Pancreas (tissue), 10 donors: ENCODE results near the gene ARHGAP33. TPM values are rescaled to one million over a fixed set of nuclear protein-coding genes. Genes with fewer than 3 reads are reported as not detected.

ENCODE experiments used
- ATAC-seq, 4 donors: fragments of 200-7000 bp; cut with Tn5 transposase; one replicate each; pipeline versions ENCODE4 v1.8.0 to v1.9.1; 2020; ENCODE audit warnings: mild to moderate bottlenecking in 4 of 4, moderate library complexity in 4 of 4
- DNase-seq, 6 donors: peaks; one replicate each; pipeline ENCODE4 v3.0.0-alpha.2; 2020
- FAIRE-seq: peaks from 2 replicates; lab custom pipeline; 2012; peaks lifted over from hg19 to GRCh38; lab: Jason Lieb, UNC
- H3K27ac ChIP-seq, 4 donors: fragments of 200-600 bp; sonication (generic); 1 replicate in 3 of 4; 2 replicates in 1 of 4; pipeline versions ENCODE4 v1.5.0 to v1.8.0; 2020
- H3K27me3 ChIP-seq, 4 donors: fragments of 200-600 bp; one replicate each; pipeline ENCODE4 v1.8.0; 2021
- H3K36me3 ChIP-seq, 3 donors: fragments of 200-600 bp; sonication (generic) in 1 of 3; one replicate each; pipeline versions ENCODE4 v1.5.0 to v1.8.0; 2020 to 2021
- H3K4me1 ChIP-seq, 3 donors: fragments of 200-600 bp; one replicate each; pipeline ENCODE4 v1.8.0; 2021
- H3K4me3 ChIP-seq, 4 donors: fragments of 200-600 bp; sonication (generic) in 2 of 4; one replicate each; pipeline versions ENCODE4 v1.5.0 to v1.8.0; 2020 to 2021
- H3K9me3 ChIP-seq, 4 donors: fragments of 200-600 bp; one replicate each; pipeline ENCODE4 v1.8.0; 2021
- WGBS, 2 donors: extraction: QIAGEN DNeasy Blood & Tissue Kit; methylation state at CpG; one replicate each; pipeline ENCODE4 v1.1.7; 2013; 5-methylcytosine and 5-hydroxymethylcytosine counted together
- intact Hi-C, 3 donors: fragments of 100-400 bp; cut with DNase I; formaldehyde crosslinking; loops; one replicate each; pipeline versions ENCODE4 v1.11.1 to v1.14.2; 2022
- polyA plus RNA-seq, 2 donors: library from polyadenylated mRNA; stranded (reverse); fragments of 200-250 nt; gene quantifications; one replicate each; pipeline ENCODE4 v1.2.3, GENCODE V29; 2013
- total RNA-seq, 6 donors: library from RNA; stranded (reverse); fragmentation: NEBNext Ultra II Directional in 4 of 6; extraction: Animal tissue kit (Norgen Biotek cat#: 25700) in 4 of 6; gene quantifications; one replicate each; pipeline versions ENCODE4 v1.2.1 to v1.2.4, GENCODE V29; 2021 to 2023
- TF ChIP-seq, protein P1 (sequence below), 4 donors: fragments of 200-600 bp; sonication (generic) in 3 of 4; IDR thresholded peaks; one replicate each; pipeline versions ENCODE4 v1.5.0 to v1.8.0; 2021; ENCODE audit warnings: antibody characterized with exemption in 4 of 4
- donor health status: healthy with polysubstance abuse.
- donor health status: DM: no; HTN: no; CAD: no; lungs with moderate emphysema.
- donor health status: DM: no; HTN: no; CAD: no.
- donor health status: control.
- donor health status: control.
- donor health status: Bipolar disorder and iron deficiency.
- donor health status: DM: yes; HTN: yes; CAD: no.
- donor health status: DM: no; HTN: no; CAD: no.
- donor health status: DM: no; HTN: no; CAD: no.
- donor health status: DM: yes; HTN: yes; CAD: no.

Gene ARHGAP33
- total and polyA plus RNA-seq, 8 donors, result 2.7 to 39.6 (median 10.0) TPM

DNA sequence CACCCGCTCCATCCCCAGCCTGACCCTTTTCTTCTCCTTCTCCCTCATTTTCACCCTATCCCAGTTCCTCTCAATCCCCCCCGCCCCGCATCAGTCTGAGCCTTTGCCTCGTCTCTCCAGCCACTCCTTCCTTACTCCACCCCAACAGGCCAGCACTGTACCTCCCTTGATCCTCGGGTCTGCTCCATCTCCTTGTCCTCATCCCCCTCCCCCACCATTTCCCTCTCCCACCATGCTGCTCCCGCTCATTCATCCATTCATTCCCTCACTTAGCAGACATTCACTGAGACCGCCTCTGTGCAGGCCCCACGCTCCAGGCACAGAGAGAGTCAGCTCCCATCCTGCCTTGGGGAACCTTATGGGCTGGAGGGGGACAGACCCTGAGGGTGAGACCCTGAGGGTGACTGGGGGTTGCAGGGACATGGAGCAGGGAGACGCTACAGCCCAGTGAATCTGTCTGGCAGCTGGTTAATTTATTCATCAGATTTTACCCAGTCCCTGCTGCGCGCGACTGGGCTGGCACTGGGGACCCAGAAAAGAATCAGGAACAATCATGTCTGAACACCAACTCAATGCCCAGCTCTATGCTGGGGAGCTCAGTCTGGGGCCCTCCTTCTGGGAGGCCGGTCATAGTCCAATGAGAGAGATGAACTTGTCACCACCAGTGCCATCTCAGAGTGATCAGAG is 881 bp downstream of the ARHGAP33 start:
- Histone ChIP-seq H3K4me3 (peak overlapping the region in 2 of 4 donors; percentile 70 to 80), H3K27ac (no peak overlapping the region), H3K27me3 (no peaks in the 10 kb centered on the region), H3K4me1 (no peaks in the 10 kb centered on the region), H3K36me3 (no peaks in the 10 kb centered on the region), H3K9me3 (no peaks in the 10 kb centered on the region)
- ATAC-seq (no peak), DNase-seq (no peak), FAIRE-seq (no peak)
- TF ChIP-seq, protein P1, sequence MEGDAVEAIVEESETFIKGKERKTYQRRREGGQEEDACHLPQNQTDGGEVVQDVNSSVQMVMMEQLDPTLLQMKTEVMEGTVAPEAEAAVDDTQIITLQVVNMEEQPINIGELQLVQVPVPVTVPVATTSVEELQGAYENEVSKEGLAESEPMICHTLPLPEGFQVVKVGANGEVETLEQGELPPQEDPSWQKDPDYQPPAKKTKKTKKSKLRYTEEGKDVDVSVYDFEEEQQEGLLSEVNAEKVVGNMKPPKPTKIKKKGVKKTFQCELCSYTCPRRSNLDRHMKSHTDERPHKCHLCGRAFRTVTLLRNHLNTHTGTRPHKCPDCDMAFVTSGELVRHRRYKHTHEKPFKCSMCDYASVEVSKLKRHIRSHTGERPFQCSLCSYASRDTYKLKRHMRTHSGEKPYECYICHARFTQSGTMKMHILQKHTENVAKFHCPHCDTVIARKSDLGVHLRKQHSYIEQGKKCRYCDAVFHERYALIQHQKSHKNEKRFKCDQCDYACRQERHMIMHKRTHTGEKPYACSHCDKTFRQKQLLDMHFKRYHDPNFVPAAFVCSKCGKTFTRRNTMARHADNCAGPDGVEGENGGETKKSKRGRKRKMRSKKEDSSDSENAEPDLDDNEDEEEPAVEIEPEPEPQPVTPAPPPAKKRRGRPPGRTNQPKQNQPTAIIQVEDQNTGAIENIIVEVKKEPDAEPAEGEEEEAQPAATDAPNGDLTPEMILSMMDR (IDR thresholded peaks at IDR 0.05), result no peak
- intact Hi-C loops, result no loop called here
- WGBS, 2 donors, result 63 to 74% methylated on average over 12 to 13 of the region's 13 CpGs

DNA sequence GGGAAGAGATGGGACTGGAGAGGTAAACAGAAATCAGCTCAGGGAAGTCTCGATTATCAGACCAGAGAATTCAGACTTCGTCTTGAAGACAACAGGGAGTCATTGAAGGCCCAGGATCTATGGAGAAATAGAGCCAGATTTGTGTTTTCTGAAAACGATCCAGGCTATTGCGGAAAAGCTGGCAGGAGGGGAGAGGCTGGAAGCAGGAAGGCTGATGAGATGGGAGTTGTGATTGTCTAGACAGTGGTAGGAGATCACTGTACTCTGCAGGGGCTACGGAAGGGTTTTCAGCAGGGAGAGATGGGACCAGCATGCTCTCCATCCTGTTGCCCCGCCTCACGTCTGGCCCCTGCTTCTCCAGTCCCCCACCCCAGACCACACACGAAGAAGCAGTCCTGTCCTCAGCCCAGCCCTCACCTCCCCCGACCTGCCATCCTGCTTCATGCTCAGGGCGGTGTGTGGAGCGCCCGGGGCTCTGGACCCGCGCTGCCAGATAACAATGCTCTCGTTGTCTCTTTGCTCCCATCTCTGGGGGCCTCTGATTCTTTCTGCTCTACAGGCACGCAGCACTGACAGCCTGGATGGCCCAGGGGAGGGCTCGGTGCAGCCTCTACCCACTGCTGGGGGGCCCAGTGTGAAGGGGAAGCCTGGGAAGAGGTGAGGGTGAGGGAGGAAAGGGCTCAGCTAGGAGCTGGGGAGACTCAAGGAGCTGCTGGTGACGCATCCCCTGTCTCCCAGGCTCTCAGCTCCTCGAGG is 1.9 kb downstream of the ARHGAP33 start:
- ATAC-seq, result no peak
- WGBS, 2 donors, result 76 to 81% methylated on average over 18 to 19 of the region's 19 CpGs
- TF ChIP-seq, protein P1 (IDR thresholded peaks at IDR 0.05), result no peak

DNA sequence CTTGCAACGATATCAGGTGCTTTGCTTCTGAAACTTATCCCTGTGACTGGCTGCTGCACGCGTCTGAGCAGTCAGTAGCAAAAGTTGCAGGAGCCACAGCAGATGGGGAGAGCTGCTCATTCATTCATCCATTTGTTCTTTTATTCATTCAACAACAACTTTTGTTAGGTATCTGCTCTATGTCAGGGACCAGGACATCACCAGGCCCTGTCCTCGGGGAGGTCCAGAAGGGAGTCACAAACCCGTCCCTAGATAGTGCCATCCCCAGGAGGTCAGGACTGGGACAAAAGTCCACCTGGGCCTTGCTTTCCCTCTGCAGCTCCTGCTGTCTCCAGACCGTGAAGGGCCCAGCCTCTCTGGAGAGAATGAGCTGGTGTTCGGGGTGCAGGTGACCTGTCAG is 2.6 kb downstream of the ARHGAP33 start:
- no peak overlapping the region for H3K27ac ChIP-seq
- WGBS, 2 donors, result 87 to 94% methylated on average over 7 of the region's 7 CpGs
- intact Hi-C loops, result no loop called here
- no peaks in the 10 kb centered on the region for H3K9me3 ChIP-seq
- no peaks in the 10 kb centered on the region for H3K36me3 ChIP-seq
- ATAC-seq (no peak), DNase-seq (no peak), FAIRE-seq (no peak)
- TF ChIP-seq, protein P1 (IDR thresholded peaks at IDR 0.05), result no peak
- H3K4me1 ChIP-seq, result no peaks in the 10 kb centered on the region
- H3K4me3 ChIP-seq, result no peak overlapping the region
- H3K27me3 ChIP-seq, result no peaks in the 10 kb centered on the region

More for the DNA sequence above, 1.9 kb downstream of the ARHGAP33 start:
- no peaks in the 10 kb centered on the region for H3K9me3 ChIP-seq
- intact Hi-C loops, result no loop called here
- no peaks in the 10 kb centered on the region for H3K36me3 ChIP-seq
- no peak overlapping the region for H3K4me3 ChIP-seq
- no peak overlapping the region for H3K27ac ChIP-seq
- FAIRE-seq (no peak), DNase-seq (peak in 1 of 6 donors; percentile 42)
- H3K27me3 ChIP-seq, result no peaks in the 10 kb centered on the region
- no peaks in the 10 kb centered on the region for H3K4me1 ChIP-seq

DNA sequence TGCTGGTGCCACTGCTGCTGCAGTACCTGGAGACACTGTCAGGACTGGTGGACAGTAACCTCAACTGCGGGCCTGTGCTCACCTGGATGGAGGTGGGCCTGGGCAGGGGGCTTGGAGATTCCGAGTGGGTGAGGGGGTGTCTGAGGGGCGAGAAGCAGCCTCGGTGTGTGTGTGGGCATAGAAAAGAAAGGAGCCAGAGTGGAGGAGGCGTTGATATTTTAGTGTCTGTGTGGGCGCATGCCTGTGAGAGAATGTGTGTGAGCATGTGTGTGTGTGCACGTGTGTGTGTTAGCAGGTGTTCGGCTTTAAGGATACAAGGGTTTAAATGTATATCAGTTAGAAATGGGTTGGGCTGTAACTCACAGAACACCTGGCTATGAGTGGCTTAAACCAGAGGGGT is 3.7 kb downstream of the ARHGAP33 start:
- H3K27me3 ChIP-seq, result no peaks in the 10 kb centered on the region
- 89 to 93% methylated on average over 8 of the region's 8 CpGs for WGBS, 2 donors
- DNase-seq (no peak), FAIRE-seq (no peak), ATAC-seq (no peak)
- H3K4me3 ChIP-seq, result no peak overlapping the region
- TF ChIP-seq, protein P1 (IDR thresholded peaks at IDR 0.05), result no peak
- H3K36me3 ChIP-seq, result no peaks in the 10 kb centered on the region
- H3K27ac ChIP-seq, result no peak overlapping the region
- no peaks in the 10 kb centered on the region for H3K9me3 ChIP-seq
- intact Hi-C loops, result no loop called here
- H3K4me1 ChIP-seq, result no peaks in the 10 kb centered on the region

DNA sequence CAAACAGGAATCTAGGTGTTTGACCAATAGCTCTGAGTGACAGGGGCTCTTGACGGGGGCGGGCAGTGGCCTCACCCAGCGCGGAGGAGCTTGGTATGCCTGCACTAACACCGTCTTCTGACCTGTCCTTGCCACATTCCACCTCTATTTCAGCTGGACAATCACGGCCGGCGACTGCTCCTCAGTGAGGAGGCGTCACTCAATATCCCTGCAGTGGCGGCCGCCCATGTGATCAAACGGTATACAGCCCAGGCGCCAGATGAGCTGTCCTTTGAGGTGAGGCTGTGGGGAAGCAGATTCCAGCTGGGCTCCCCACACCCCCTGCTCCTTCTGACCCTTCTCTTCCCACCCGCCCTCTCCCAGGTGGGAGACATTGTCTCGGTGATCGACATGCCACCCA is 4.7 kb downstream of the ARHGAP33 start:
- Histone ChIP-seq H3K4me1 (no peaks in the 10 kb centered on the region), H3K36me3 (no peaks in the 10 kb centered on the region), H3K27ac (no peak overlapping the region), H3K27me3 (no peaks in the 10 kb centered on the region), H3K4me3 (no peak overlapping the region), H3K9me3 (no peaks in the 10 kb centered on the region)
- no peak for DNase-seq
- TF ChIP-seq, protein P1 (IDR thresholded peaks at IDR 0.05), result no peak
- WGBS, 2 donors, result 94 to 95% methylated on average over 16 of the region's 16 CpGs
- no peak for ATAC-seq
- intact Hi-C loops, result no loop called here
- no peak for FAIRE-seq
